HEK293T (cell line): ENCODE results near the gene CENPM.

Experiments
- CTCF ChIA-PET: fragments of 350-600 bp; formaldehyde crosslinking; extraction: SDS; loops from one replicate; lab custom pipeline; 2021; ENCODE audit warnings: antibody characterized with exemption, inconsistent platforms; lab: Yijun Ruan, JAX
- POLR2A ChIA-PET: fragments of 350-600 bp; formaldehyde crosslinking; extraction: SDS; loops from one replicate; lab custom pipeline; 2020; ENCODE audit warnings: antibody characterized with exemption, inconsistent platforms; lab: Yijun Ruan, JAX
- DNase-seq: peaks from one replicate; pipeline ENCODE4 v3.0.0; 2012; ENCODE audit warnings: mixed read lengths; ENCODE audit errors: extremely low spot score
- ARNT ChIP-seq: fragments of 450-650 bp; IDR thresholded peaks from 2 replicates; pipeline ENCODE4 v1.6.1; 2017; ENCODE audit warnings: mild to moderate bottlenecking
- BHLHE40 ChIP-seq: fragments of 450-650 bp; IDR thresholded peaks from 2 replicates; pipeline ENCODE4 v1.6.1; 2016; ENCODE audit warnings: mild to moderate bottlenecking, moderate library complexity, borderline replicate concordance
- CTBP1 ChIP-seq: fragments of 450-650 bp; IDR thresholded peaks from 2 replicates; pipeline ENCODE4 v1.6.1; 2016; ENCODE audit warnings: borderline replicate concordance
- ELF4 ChIP-seq: fragments of 450-650 bp; IDR thresholded peaks from 2 replicates; pipeline ENCODE4 v1.6.1; 2017; ENCODE audit warnings: antibody characterized with exemption
- FOXA1 ChIP-seq: fragments of 450-650 bp; IDR thresholded peaks from 2 replicates; pipeline ENCODE4 v1.6.1; 2016; ENCODE audit warnings: mild to moderate bottlenecking
- FOXK2 ChIP-seq: fragments of 450-650 bp; IDR thresholded peaks from 2 replicates; pipeline ENCODE4 v1.6.1; 2016; ENCODE audit warnings: mild to moderate bottlenecking
- FOXM1 ChIP-seq: fragments of 450-650 bp; IDR thresholded peaks from 2 replicates; pipeline ENCODE4 v1.6.1; 2017; ENCODE audit warnings: mild to moderate bottlenecking, borderline replicate concordance
- HDGF ChIP-seq: fragments of 450-650 bp; IDR thresholded peaks from 2 replicates; pipeline ENCODE4 v1.6.1; 2017; ENCODE audit warnings: antibody characterized with exemption, borderline replicate concordance
- L3MBTL2 ChIP-seq: fragments of 450-650 bp; conservative IDR thresholded peaks from 2 replicates; pipeline ENCODE4 v1.6.1; 2016; ENCODE audit warnings: mild to moderate bottlenecking
- LEF1 ChIP-seq: fragments of 450-650 bp; IDR thresholded peaks from 2 replicates; pipeline ENCODE4 v1.6.1; 2017; ENCODE audit warnings: mild to moderate bottlenecking, borderline replicate concordance
- NFRKB ChIP-seq: fragments of 450-650 bp; IDR thresholded peaks from 2 replicates; pipeline ENCODE4 v1.6.1; 2016; ENCODE audit warnings: mild to moderate bottlenecking, moderate library complexity
- SP1 ChIP-seq: fragments of 450-650 bp; IDR thresholded peaks from 2 replicates; pipeline ENCODE4 v1.6.1; 2017
- SUZ12 ChIP-seq: fragments of 450-650 bp; IDR thresholded peaks from 2 replicates; pipeline ENCODE4 v1.6.1; 2016; ENCODE audit warnings: mild to moderate bottlenecking
- TARDBP ChIP-seq: fragments of 450-650 bp; IDR thresholded peaks from 2 replicates; pipeline ENCODE4 v1.6.1; 2016
- ZNF384 ChIP-seq: fragments of 450-650 bp; IDR thresholded peaks from 2 replicates; pipeline ENCODE4 v1.6.1; 2016
- TF ChIP-seq, protein P1 (sequence below): fragments of 450-650 bp; IDR thresholded peaks from 2 replicates; pipeline ENCODE4 v1.6.1; 2016

The CENPM gene

DNA sequence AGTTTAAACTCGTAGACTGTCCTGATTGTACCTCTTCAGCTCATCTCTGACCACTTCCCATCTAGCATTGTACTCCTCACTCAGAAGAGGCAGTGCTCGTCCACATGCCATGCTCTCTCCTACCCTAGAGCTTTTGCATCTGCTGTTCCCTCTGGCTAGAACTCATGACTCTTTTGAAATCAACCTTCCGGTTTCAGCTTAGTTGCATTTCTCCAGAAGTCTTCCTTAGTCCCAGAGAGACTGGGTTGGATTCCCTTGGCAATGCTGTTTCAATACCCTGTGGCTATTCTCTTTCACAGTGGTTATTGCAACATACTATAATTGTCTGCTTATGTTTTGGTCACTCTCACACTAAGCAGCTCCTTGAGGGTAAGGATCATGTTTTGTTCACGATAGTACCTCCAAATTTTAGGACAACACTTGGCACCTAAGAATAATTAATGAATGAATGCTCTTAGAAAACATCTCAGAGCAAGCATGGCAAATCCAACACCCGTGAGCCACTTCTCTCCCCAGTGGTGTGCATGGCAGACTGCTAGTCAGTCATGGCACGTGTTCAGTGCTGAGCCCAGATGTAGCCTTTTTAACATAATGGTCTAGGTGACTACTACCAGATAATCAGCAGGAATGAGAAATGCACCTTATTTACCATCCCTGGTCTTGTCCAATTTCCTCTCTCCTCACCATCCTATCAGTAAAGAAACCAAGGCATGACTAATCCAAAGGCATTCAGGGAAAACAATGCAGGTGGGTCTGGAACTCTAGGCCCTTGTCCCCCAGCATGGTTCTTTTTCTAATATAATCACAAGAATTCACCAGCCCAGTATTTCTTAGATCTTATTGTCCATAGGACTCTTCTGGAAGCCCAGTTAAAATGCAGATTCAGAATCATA lies 36.8 kb upstream of the CENPM start:
- ChIA-PET CTCF (no interaction called here), POLR2A (interaction anchor here (0.8 kb wide), 1 partner anchor 95 kb away, joined by 3 read pairs; the partner anchor contains the start of gene SMDT1)
- TF ChIP-seq ARNT (no peak), CTBP1 (no peak)
- DNase-seq, result no peak

DNA sequence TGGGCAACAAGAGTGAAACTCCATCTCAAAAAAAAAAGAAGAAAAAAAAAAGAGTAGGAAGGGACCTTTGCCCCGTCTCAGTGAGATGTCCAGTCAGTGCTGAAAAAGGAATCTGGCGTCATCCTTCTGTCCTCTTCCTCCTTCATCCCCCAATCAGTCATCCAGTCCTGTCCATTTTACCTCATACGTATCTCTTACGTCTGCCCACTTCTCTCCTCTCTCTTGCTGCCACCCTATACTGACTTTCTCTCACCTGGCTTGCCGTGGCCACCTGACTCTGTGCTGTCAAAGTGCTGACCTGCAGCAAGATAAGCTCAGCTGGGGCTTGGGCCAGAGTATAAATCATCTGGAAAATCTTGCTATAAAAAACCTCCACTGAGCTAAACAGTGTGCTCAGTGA lies 35.9 kb upstream of the CENPM start:
- CTCF ChIA-PET, result no interaction called here

DNA sequence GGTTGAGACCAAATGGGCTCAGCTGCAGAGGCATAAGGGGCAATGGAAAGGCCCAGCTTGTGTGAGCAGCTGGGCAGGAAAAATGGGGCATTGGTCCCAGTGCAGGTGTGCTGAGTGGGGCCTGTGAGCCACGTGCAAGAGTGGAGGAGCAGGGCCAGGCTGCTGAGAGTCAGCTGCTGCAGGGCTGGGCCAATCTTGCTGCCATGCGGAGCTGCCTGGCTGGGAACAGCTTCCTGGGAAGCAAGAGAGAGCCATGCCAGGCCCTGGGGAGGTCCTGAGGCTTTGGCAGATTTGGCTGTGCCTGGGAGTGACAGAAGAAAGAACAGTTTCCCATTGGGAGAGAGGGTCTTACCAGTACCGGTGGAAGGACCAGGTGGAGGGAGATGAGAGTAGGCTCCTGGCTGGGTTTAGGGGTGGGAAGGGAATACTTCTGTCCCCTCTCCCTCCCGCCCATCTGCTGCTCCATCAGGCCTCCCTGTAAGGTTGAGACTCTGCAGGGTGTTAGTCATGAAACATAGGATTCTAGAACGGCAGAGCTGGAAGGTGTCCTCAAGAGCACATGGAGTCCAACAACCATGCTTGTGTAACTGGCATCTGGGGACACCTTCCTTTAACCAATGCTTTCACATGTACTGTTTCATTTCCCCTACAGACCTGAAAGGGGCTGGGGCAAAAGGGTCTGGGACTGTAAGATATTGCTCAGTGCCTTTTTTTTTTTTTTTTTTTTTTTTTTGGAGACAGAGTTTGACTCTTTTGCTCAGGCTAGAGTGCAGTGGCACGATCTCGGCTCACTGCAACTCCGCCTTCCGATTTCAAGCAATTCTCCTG lies 32.7 kb upstream of the CENPM start:
- ChIA-PET CTCF (no interaction called here), POLR2A (no interaction called here)
- TF ChIP-seq LEF1 (no peak), FOXA1 (no peak), ARNT (no peak), ZNF384 (no peak), BHLHE40 (no peak), CTBP1 (no peak), SUZ12 (no peak), FOXK2 (no peak), SP1 (no peak), ELF4 (no peak), FOXM1 (no peak), TARDBP (no peak), NFRKB (no peak), L3MBTL2 (no peak), HDGF (no peak)
- no peak for DNase-seq

More for the DNA sequence above, 35.9 kb upstream of the CENPM start:
- POLR2A ChIA-PET, result interaction anchor here (0.8 kb wide), 1 partner anchor 96 kb away, joined by 3 read pairs; the partner anchor contains the start of gene SMDT1
- TF ChIP-seq FOXK2, result no peak
- no peak for TF ChIP-seq NFRKB
- no peak for TF ChIP-seq HDGF
- no peak for TF ChIP-seq CTBP1
- no peak for TF ChIP-seq FOXM1
- no peak for TF ChIP-seq LEF1
- TF ChIP-seq ZNF384, result no peak
- TF ChIP-seq, protein P1, sequence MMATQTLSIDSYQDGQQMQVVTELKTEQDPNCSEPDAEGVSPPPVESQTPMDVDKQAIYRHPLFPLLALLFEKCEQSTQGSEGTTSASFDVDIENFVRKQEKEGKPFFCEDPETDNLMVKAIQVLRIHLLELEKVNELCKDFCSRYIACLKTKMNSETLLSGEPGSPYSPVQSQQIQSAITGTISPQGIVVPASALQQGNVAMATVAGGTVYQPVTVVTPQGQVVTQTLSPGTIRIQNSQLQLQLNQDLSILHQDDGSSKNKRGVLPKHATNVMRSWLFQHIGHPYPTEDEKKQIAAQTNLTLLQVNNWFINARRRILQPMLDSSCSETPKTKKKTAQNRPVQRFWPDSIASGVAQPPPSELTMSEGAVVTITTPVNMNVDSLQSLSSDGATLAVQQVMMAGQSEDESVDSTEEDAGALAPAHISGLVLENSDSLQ, result no peak
- TF ChIP-seq ELF4, result no peak
- TF ChIP-seq L3MBTL2, result no peak
- no peak for TF ChIP-seq FOXA1
- no peak for TF ChIP-seq BHLHE40
- DNase-seq, result no peak

GRCh38 chr22:41978732-41979131 lies 31.8 kb upstream of the CENPM start:
- TF ChIP-seq FOXK2, result no peak
- TF ChIP-seq, protein P1, result no peak
- no peak for TF ChIP-seq TARDBP
- no peak for TF ChIP-seq SP1
- DNase-seq, result no peak
- ChIA-PET CTCF (no interaction called here), POLR2A (no interaction called here)

DNA sequence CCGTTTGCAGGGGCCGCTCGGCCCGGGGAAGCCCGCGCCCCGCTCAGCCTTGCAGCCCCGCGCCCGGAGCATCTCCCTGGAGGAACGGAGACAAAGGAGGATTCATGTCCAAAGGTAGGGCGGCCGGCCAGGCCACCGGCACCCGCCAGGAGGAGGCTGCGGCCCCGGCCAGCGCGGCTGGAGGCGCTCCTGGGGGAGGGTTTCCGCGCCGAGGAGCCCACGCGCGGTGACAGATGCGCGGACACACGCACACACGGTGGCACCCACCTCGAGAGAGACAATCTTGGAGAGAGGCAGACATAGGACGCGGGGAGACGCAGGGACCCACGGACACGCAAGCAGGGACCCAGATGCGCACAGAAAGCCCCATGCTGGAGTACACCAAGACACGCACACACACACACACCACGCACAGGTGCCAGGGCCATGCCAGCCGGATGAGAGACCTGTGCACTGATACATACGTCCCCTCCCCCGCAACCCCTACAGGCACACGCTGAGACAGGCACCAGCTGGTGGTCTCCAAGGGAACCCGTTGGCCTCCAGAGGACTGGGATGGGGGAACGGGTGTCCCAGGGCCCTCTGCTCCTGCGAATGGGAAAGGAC lies 30.1 kb upstream of the CENPM start:
- TF ChIP-seq ZNF384 (no peak), FOXM1 (no peak), SUZ12 (no peak), NFRKB (no peak), FOXK2 (no peak), FOXA1 (no peak), BHLHE40 (no peak), HDGF (no peak), TARDBP (no peak), CTBP1 (no peak), ARNT (no peak), SP1 (no peak), LEF1 (no peak)
- TF ChIP-seq, protein P1, result no peak
- POLR2A ChIA-PET, result no interaction called here
- peak; percentile 17 for DNase-seq
- CTCF ChIA-PET, result no interaction called here
